Esophagus squamous epithelium (tissue), 4 donors: ENCODE data around the gene DOCK10.

Experiments
- POLR2A ChIP-seq, 4 donors: fragments of 450-650 bp; IDR thresholded peaks; one replicate each; pipeline ENCODE4 v1.6.1; 2017; ENCODE audit warnings: antibody characterized with exemption in 4 of 4, mild to moderate bottlenecking in 4 of 4, moderate library complexity in 3 of 4
- TF ChIP-seq, protein P1 (sequence below), 6 experiments: fragments of 450-650 bp in 4 of 6; fragments of 200-600 bp in 2 of 6; sonication (generic) in 2 of 6; IDR thresholded peaks; one replicate each; pipeline ENCODE4 v1.5.1; 2016 to 2019; ENCODE audit warnings: antibody characterized with exemption in 6 of 6, mild to moderate bottlenecking in 4 of 6, moderate library complexity in 4 of 6

DNA sequence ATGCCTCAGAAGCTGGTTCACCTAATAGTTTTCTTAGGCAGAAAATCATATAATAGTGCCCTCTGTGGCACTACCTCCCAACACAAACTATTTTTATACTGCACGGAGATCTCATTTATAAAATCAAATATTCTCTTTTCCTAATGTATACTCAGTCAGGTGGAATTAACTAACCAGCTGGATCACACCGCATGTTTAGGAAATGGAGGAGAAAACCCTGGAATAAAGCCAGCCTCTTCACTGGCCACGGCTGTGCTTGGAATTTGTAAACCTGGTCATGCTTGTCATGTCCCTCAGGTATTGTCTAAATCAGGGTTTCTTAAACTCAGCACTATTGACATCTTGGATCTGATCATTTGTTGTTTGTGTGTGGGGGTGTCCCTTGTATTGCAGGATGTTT is 85.6 kb downstream of the DOCK10 start:
- TF ChIP-seq, protein P1, sequence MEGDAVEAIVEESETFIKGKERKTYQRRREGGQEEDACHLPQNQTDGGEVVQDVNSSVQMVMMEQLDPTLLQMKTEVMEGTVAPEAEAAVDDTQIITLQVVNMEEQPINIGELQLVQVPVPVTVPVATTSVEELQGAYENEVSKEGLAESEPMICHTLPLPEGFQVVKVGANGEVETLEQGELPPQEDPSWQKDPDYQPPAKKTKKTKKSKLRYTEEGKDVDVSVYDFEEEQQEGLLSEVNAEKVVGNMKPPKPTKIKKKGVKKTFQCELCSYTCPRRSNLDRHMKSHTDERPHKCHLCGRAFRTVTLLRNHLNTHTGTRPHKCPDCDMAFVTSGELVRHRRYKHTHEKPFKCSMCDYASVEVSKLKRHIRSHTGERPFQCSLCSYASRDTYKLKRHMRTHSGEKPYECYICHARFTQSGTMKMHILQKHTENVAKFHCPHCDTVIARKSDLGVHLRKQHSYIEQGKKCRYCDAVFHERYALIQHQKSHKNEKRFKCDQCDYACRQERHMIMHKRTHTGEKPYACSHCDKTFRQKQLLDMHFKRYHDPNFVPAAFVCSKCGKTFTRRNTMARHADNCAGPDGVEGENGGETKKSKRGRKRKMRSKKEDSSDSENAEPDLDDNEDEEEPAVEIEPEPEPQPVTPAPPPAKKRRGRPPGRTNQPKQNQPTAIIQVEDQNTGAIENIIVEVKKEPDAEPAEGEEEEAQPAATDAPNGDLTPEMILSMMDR (IDR thresholded peaks at IDR 0.05) = no peak
- no peak for TF ChIP-seq POLR2A (IDR thresholded peaks at IDR 0.05)
